HEK293 (cell line): Measurements from ENCODE around the gene ADAM8.

ENCODE experiments used
- CTCF ChIA-PET: fragments of 350-600 bp; formaldehyde crosslinking; extraction: SDS; loops from one replicate; lab custom pipeline; 2021; ENCODE audit warnings: antibody characterized with exemption; lab: Yijun Ruan, JAX
- POLR2A ChIA-PET: fragments of 300-600 bp; formaldehyde crosslinking; extraction: SDS; loops from one replicate; lab custom pipeline; 2020; ENCODE audit warnings: antibody characterized with exemption, inconsistent platforms; lab: Yijun Ruan, JAX
- H3K27ac ChIP-seq: fragments of 200-500 bp; sonication (Bioruptor generic); 2 replicates; pipeline ENCODE4 v1.5.1; 2014; ENCODE audit warnings: low read depth, low read length, control low read depth, inconsistent platforms; ENCODE audit errors: extremely low read depth
- H3K36me3 ChIP-seq, 2 experiments: fragments of 200-500 bp in 1 of 2; sonication (Bioruptor generic) in 1 of 2; 1 replicate in 1 of 2; 2 replicates in 1 of 2; pipeline ENCODE4 v1.5.1; 2014 to 2017; ENCODE audit warnings: inconsistent platforms in 2 of 2, low read length in 2 of 2; ENCODE audit not compliant: control insufficient read depth in 2 of 2, insufficient read depth in 1 of 2
- H3K4me1 ChIP-seq: fragments of 200-500 bp; sonication (Bioruptor generic); 2 replicates; pipeline ENCODE4 v1.5.1; 2014; ENCODE audit warnings: mild to moderate bottlenecking, low read length, inconsistent platforms; ENCODE audit not compliant: control insufficient read depth, insufficient read depth
- H3K4me3 ChIP-seq: 2 replicates; pipeline ENCODE4 v1.5.1; 2011; ENCODE audit warnings: low read depth, mild to moderate bottlenecking, control low read depth, low read length, moderate library complexity
- H3K9me3 ChIP-seq: fragments of 200-500 bp; sonication (Bioruptor generic); 2 replicates; pipeline ENCODE4 v1.5.1; 2014; ENCODE audit warnings: low read depth, low read length, inconsistent platforms; ENCODE audit not compliant: control insufficient read depth, insufficient read depth
- GLI2 ChIP-seq: fragments of 450-650 bp; formaldehyde crosslinking; IDR thresholded peaks from 2 replicates; pipeline ENCODE4; 2017; ENCODE audit warnings: missing biosample characterization, missing genetic modification characterization, low read depth, borderline replicate concordance
- GLI4 ChIP-seq: fragments of 450-650 bp; formaldehyde crosslinking; IDR thresholded peaks from 2 replicates; pipeline ENCODE4 v1.5.1; 2016; ENCODE audit warnings: missing biosample characterization, missing genetic modification characterization
- GLIS1 ChIP-seq: fragments of 450-650 bp; formaldehyde crosslinking; IDR thresholded peaks from 2 replicates; pipeline ENCODE4 v1.5.1; 2016; ENCODE audit warnings: missing biosample characterization, missing genetic modification characterization
- HOXC10 ChIP-seq: sonication (generic); formaldehyde crosslinking; IDR thresholded peaks from 2 replicates; pipeline ENCODE4 v1.8.1; 2023; ENCODE audit warnings: mild to moderate bottlenecking, missing genetic modification reagents
- KLF1 ChIP-seq: fragments of 450-650 bp; formaldehyde crosslinking; IDR thresholded peaks from 2 replicates; pipeline ENCODE4 v1.5.1; 2016; ENCODE audit warnings: missing biosample characterization, missing genetic modification characterization
- KLF10 ChIP-seq: fragments of 450-650 bp; IDR thresholded peaks from 2 replicates; pipeline ENCODE4 v1.5.1; 2018; ENCODE audit warnings: missing biosample characterization, mild to moderate bottlenecking, missing genetic modification characterization
- KLF8 ChIP-seq: fragments of 450-650 bp; formaldehyde crosslinking; IDR thresholded peaks from 2 replicates; pipeline ENCODE4 v1.5.1; 2016; ENCODE audit warnings: missing biosample characterization, missing genetic modification characterization
- KLF9 ChIP-seq: fragments of 450-650 bp; formaldehyde crosslinking; IDR thresholded peaks from 2 replicates; pipeline ENCODE4 v1.5.1; 2016; ENCODE audit warnings: missing biosample characterization, missing genetic modification characterization, low read depth
- SALL2 ChIP-seq: fragments of 450-650 bp; formaldehyde crosslinking; IDR thresholded peaks from 2 replicates; pipeline ENCODE4 v1.5.0; 2017; ENCODE audit warnings: missing biosample characterization, mild to moderate bottlenecking, missing genetic modification characterization, borderline replicate concordance
- SP2 ChIP-seq: fragments of 450-650 bp; formaldehyde crosslinking; IDR thresholded peaks from 2 replicates; pipeline ENCODE4 v1.5.1; 2016; ENCODE audit warnings: missing biosample characterization, missing genetic modification characterization
- WT1 ChIP-seq: fragments of 450-650 bp; formaldehyde crosslinking; IDR thresholded peaks from 2 replicates; pipeline ENCODE4 v1.5.1; 2016; ENCODE audit warnings: missing biosample characterization, missing genetic modification characterization
- ZBTB20 ChIP-seq: fragments of 450-650 bp; formaldehyde crosslinking; IDR thresholded peaks from 2 replicates; pipeline ENCODE4 v1.5.1; 2016; ENCODE audit warnings: missing biosample characterization, missing genetic modification characterization
- ZIC2 ChIP-seq: fragments of 450-650 bp; formaldehyde crosslinking; IDR thresholded peaks from 2 replicates; pipeline ENCODE4 v1.5.1; 2016; ENCODE audit warnings: missing biosample characterization, missing genetic modification characterization
- ZNF211 ChIP-seq: fragments of 450-650 bp; formaldehyde crosslinking; IDR thresholded peaks from 2 replicates; pipeline ENCODE4 v1.5.1; 2016; ENCODE audit warnings: low read depth, missing biosample characterization, missing genetic modification characterization
- ZNF23 ChIP-seq: fragments of 450-650 bp; formaldehyde crosslinking; IDR thresholded peaks from 2 replicates; pipeline ENCODE4 v1.5.1; 2016; ENCODE audit warnings: missing biosample characterization, missing genetic modification characterization, borderline replicate concordance
- ZNF239 ChIP-seq: fragments of 450-650 bp; formaldehyde crosslinking; IDR thresholded peaks from 2 replicates; pipeline ENCODE4 v1.5.1; 2016; ENCODE audit warnings: missing biosample characterization, missing genetic modification characterization
- ZNF350 ChIP-seq: fragments of 450-650 bp; formaldehyde crosslinking; IDR thresholded peaks from 2 replicates; pipeline ENCODE4 v1.5.0; 2017; ENCODE audit warnings: missing biosample characterization, mild to moderate bottlenecking, missing genetic modification characterization
- ZNF501 ChIP-seq: fragments of 450-650 bp; formaldehyde crosslinking; IDR thresholded peaks from 2 replicates; pipeline ENCODE4 v1.5.1; 2016; ENCODE audit warnings: missing biosample characterization, missing genetic modification characterization
- ZNF561 ChIP-seq: fragments of 450-650 bp; IDR thresholded peaks from 2 replicates; pipeline ENCODE4 v1.5.1; 2018; ENCODE audit warnings: missing biosample characterization, missing genetic modification characterization, borderline replicate concordance
- ZNF585B ChIP-seq: fragments of 450-650 bp; formaldehyde crosslinking; IDR thresholded peaks from 2 replicates; pipeline ENCODE4 v1.5.1; 2016; ENCODE audit warnings: missing biosample characterization, missing genetic modification characterization
- ZNF792 ChIP-seq: fragments of 450-650 bp; formaldehyde crosslinking; IDR thresholded peaks from 2 replicates; pipeline ENCODE4 v1.5.1; 2016; ENCODE audit warnings: missing biosample characterization, missing genetic modification characterization
- ZSCAN30 ChIP-seq: fragments of 450-650 bp; IDR thresholded peaks from 2 replicates; pipeline ENCODE4 v1.5.1; 2018; ENCODE audit warnings: missing biosample characterization, mild to moderate bottlenecking, missing genetic modification characterization, moderate library complexity
- TF ChIP-seq, protein P1 (sequence below): fragments of 450-650 bp; formaldehyde crosslinking; IDR thresholded peaks from 2 replicates; pipeline ENCODE4 v1.5.1; 2017; ENCODE audit warnings: missing biosample characterization, missing genetic modification characterization
- TF ChIP-seq, protein P2 (sequence below): fragments of 450-650 bp; formaldehyde crosslinking; optimal IDR thresholded peaks from 2 replicates; pipeline ENCODE3; 2016; ENCODE audit warnings: missing biosample characterization, mild to moderate bottlenecking, missing genetic modification characterization
- TF ChIP-seq, protein P3 (sequence below): fragments of 450-650 bp; formaldehyde crosslinking; IDR thresholded peaks from 2 replicates; pipeline ENCODE4 v1.5.1; 2017; ENCODE audit warnings: missing biosample characterization, missing genetic modification characterization
- TF ChIP-seq, protein P4 (sequence below): IDR thresholded peaks from 2 replicates; pipeline ENCODE4 v1.6.1; 2011; ENCODE audit warnings: mild to moderate bottlenecking, low read depth, low read length, borderline replicate concordance

Gene ADAM8

DNA sequence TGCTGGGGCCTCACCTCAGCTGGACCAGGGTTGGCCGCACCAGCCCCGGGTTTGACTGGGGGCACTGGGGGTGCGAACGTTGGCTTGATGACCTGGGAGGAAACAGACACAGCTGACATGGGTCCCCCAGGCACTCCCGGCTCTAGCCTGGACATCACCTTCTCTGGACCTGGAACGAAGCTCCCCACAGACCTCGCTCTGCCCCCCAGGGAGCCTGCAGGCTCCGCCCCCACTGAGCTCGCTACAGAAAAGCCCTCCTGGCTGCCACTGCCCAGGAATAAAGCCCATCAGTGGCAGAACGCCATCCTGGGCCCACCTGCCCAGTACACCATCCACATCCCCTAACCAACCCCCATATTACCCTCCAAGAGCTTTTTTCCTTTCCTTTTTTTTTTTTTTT, 13.0 kb downstream of the ADAM8 start:
- CTCF ChIA-PET: interaction anchor here (1.0 kb wide), 1 partner anchor 120 kb away, joined by 3 read pairs; no protein-coding TSS in a partner anchor
- peaks cover 0 to 3% of the 10 kb centered on the region in 2 experiments; a peak in 1 of 3 replicates for H3K36me3 ChIP-seq
- TF ChIP-seq, protein P1, sequence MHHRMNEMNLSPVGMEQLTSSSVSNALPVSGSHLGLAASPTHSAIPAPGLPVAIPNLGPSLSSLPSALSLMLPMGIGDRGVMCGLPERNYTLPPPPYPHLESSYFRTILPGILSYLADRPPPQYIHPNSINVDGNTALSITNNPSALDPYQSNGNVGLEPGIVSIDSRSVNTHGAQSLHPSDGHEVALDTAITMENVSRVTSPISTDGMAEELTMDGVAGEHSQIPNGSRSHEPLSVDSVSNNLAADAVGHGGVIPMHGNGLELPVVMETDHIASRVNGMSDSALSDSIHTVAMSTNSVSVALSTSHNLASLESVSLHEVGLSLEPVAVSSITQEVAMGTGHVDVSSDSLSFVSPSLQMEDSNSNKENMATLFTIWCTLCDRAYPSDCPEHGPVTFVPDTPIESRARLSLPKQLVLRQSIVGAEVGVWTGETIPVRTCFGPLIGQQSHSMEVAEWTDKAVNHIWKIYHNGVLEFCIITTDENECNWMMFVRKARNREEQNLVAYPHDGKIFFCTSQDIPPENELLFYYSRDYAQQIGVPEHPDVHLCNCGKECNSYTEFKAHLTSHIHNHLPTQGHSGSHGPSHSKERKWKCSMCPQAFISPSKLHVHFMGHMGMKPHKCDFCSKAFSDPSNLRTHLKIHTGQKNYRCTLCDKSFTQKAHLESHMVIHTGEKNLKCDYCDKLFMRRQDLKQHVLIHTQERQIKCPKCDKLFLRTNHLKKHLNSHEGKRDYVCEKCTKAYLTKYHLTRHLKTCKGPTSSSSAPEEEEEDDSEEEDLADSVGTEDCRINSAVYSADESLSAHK: no peak
- no peak for TF ChIP-seq ZNF211
- TF ChIP-seq GLI4 (tag by site-specific recombination): no peak
- TF ChIP-seq GLIS1 (tag by site-specific recombination): peak; percentile 58
- no peak for TF ChIP-seq ZNF350
- TF ChIP-seq, all 188 proteins: peak for 1
- no peaks in the 10 kb centered on the region for H3K9me3 ChIP-seq
- POLR2A ChIA-PET: no interaction called here
- peaks cover 3% of the 10 kb centered on the region for H3K4me1 ChIP-seq
- H3K27ac ChIP-seq: no peak overlapping the region
- H3K4me3 ChIP-seq: no peak overlapping the region

DNA sequence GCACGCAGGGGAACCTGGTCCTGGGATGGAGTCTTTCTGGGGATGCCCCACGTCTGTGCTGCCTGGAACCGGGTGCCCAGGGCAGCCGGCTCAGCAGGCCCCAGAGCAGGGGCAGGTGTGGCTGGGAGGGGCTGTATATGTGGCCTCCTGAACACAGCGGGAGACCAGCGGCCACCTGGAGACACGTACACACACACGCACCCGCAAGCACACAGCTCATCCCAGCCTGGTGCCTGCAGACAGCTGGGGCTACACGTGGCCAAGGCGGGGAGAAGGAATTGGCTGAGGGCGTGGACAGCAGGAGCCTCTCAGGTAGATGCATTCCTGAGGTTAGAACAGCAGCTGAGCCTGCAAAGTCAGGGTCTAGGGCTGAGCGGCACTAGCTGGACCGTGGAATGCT, 14.0 kb downstream of the ADAM8 start:
- ChIA-PET CTCF (interaction anchor here (0.6 to 1.0 kb wide), 2 partner anchors 24 to 119 kb away, joined by 3 read pairs; no protein-coding TSS in a partner anchor), POLR2A (interaction anchor here (0.7 kb wide), 1 partner anchor 40 kb away, joined by 3 read pairs; no protein-coding TSS in a partner anchor)
- H3K27ac ChIP-seq: no peak overlapping the region
- H3K9me3 ChIP-seq: no peaks in the 10 kb centered on the region
- TF ChIP-seq HOXC10 (CRISPR knock-in tag) (no peak), ZIC2 (tag by site-specific recombination) (peak; percentile 33; the same call in 1 of the 2 replicates)
- H3K4me3 ChIP-seq: no peak overlapping the region
- no peaks in the 10 kb centered on the region for H3K36me3 ChIP-seq
- peaks cover 3% of the 10 kb centered on the region for H3K4me1 ChIP-seq

DNA sequence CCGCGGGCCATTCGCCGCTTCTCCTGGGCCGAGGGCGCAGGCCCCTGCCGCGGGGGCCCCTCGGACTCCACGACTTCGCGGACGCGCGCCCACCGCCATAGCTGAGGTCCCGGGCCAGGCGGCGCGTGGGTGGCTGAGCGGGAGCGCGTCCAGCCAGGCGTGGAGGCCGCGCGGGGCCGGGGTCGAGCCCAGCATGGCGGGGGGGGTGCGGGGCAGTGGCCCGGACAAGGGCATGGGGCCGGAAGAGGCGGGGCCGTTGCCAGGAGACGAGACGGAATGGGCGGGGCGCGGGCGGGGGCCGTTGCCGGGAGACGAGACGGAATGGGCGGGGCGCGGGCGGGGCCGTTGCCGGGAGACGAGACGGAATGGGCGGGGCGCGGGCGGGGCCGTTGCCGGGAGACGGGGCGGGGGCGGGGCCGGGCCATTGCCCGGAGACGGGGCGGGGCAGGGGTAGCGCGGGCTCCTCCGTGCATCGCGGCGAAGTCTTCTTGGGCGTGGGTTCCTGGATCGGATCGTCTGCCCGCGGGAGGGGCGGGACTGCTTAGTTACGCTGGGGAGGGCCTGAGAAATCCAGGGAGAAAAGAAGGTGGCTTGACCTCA, 14.8 kb downstream of the ADAM8 start:
- Histone ChIP-seq H3K4me1 (peaks cover 3% of the 10 kb centered on the region), H3K27ac (peak overlapping the region; percentile 37; the same call in 1 of the 2 replicates), H3K4me3 (peak overlapping the region; percentile 60), H3K36me3 (no peaks in the 10 kb centered on the region), H3K9me3 (no peaks in the 10 kb centered on the region)
- ChIA-PET POLR2A (no interaction called here), CTCF (interaction anchor here (0.6 kb wide), 1 partner anchor 293 kb away, joined by 3 read pairs; no protein-coding TSS in a partner anchor)
- peak; percentile 76; the same call in 1 of the 2 replicates for TF ChIP-seq KLF10 (tag by site-specific recombination)
- TF ChIP-seq, protein P2, sequence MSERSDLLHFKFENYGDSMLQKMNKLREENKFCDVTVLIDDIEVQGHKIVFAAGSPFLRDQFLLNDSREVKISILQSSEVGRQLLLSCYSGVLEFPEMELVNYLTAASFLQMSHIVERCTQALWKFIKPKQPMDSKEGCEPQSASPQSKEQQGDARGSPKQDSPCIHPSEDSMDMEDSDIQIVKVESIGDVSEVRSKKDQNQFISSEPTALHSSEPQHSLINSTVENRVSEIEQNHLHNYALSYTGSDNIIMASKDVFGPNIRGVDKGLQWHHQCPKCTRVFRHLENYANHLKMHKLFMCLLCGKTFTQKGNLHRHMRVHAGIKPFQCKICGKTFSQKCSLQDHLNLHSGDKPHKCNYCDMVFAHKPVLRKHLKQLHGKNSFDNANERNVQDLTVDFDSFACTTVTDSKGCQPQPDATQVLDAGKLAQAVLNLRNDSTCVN (tag by site-specific recombination): peak; percentile 65
- TF ChIP-seq ZNF23: no peak
- no peak for TF ChIP-seq WT1
- TF ChIP-seq GLI2 (tag by site-specific recombination): no peak
- peak; percentile 30; the same call in 1 of the 2 replicates for TF ChIP-seq KLF1 (tag by site-specific recombination)
- 0 out of 2 replicates have a peak, but pooled peaks have one; percentile 56 for TF ChIP-seq ZSCAN30 (tag by site-specific recombination)
- peak; percentile 31; the same call in 1 of the 2 replicates for TF ChIP-seq KLF9
- 0 out of 2 replicates have a peak, but pooled peaks have one; percentile 61 for TF ChIP-seq ZNF561
- TF ChIP-seq, protein P3, sequence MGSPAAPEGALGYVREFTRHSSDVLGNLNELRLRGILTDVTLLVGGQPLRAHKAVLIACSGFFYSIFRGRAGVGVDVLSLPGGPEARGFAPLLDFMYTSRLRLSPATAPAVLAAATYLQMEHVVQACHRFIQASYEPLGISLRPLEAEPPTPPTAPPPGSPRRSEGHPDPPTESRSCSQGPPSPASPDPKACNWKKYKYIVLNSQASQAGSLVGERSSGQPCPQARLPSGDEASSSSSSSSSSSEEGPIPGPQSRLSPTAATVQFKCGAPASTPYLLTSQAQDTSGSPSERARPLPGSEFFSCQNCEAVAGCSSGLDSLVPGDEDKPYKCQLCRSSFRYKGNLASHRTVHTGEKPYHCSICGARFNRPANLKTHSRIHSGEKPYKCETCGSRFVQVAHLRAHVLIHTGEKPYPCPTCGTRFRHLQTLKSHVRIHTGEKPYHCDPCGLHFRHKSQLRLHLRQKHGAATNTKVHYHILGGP (tag by site-specific recombination): no peak
- TF ChIP-seq ZNF239 (tag by site-specific recombination): no peak
- TF ChIP-seq ZNF585B (tag by site-specific recombination): no peak
- no peak for TF ChIP-seq ZNF792 (tag by site-specific recombination)
- TF ChIP-seq SALL2 (tag by site-specific recombination): no peak
- no peak for TF ChIP-seq ZNF501 (tag by site-specific recombination)
- peak; percentile 41; the same call in 1 of the 2 replicates for TF ChIP-seq KLF8 (tag by site-specific recombination)
- TF ChIP-seq SP2 (tag by site-specific recombination): peak; percentile 36
- TF ChIP-seq, protein P4, sequence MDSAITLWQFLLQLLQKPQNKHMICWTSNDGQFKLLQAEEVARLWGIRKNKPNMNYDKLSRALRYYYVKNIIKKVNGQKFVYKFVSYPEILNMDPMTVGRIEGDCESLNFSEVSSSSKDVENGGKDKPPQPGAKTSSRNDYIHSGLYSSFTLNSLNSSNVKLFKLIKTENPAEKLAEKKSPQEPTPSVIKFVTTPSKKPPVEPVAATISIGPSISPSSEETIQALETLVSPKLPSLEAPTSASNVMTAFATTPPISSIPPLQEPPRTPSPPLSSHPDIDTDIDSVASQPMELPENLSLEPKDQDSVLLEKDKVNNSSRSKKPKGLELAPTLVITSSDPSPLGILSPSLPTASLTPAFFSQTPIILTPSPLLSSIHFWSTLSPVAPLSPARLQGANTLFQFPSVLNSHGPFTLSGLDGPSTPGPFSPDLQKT: no peak
- TF ChIP-seq ZBTB20: peak; percentile 8; the same call in 1 of the 2 replicates
